IMR-90 (cell line): ENCODE results near the gene SOCS6. TPM values are rescaled to one million over a fixed set of nuclear protein-coding genes. Genes with fewer than 3 reads are reported as not detected.

Source experiments
- ATAC-seq: fragments of 200-7000 bp; cut with Tn5 transposase; 2 replicates; pipeline ENCODE4 v1.9.1; 2020; ENCODE audit warnings: low read depth, mild to moderate bottlenecking, moderate library complexity
- BruUV-seq: library from RNA; stranded (reverse); fragments of 400-500 nt; replicated peaks from 2 replicates; lab custom pipeline; 2021; lab: Mats Ljungman, UMichigan
- CTCF ChIA-PET: fragments of 300-600 bp; formaldehyde crosslinking; extraction: SDS; loops from one replicate; lab custom pipeline; 2021; ENCODE audit warnings: antibody characterized with exemption; lab: Yijun Ruan, JAX
- POLR2A ChIA-PET: fragments of 300-600 bp; sonication (Branson Sonifier 250); formaldehyde crosslinking; loops from one replicate; lab custom pipeline; 2022; ENCODE audit warnings: antibody characterized with exemption; ENCODE audit not compliant: unreplicated experiment; lab: Charles Lee
- DNase-seq: peaks from one replicate; pipeline ENCODE4 v3.0.0; 2013
- H2AFZ ChIP-seq: replicated peaks from 2 replicates; pipeline ENCODE3; 2013; ENCODE audit warnings: low read length, mild to moderate bottlenecking; ENCODE audit not compliant: poor library complexity
- H2AK5ac ChIP-seq: 2 replicates; pipeline ENCODE4 v1.6.1; 2013; ENCODE audit warnings: low read depth, low read length, inconsistent platforms
- H2AK9ac ChIP-seq: replicated peaks from 2 replicates; pipeline ENCODE3; 2013; ENCODE audit warnings: mild to moderate bottlenecking, low read depth, low read length, moderate library complexity; ENCODE audit not compliant: poor library complexity
- H2BK120ac ChIP-seq: 2 replicates; pipeline ENCODE4 v1.6.1; 2013; ENCODE audit warnings: low read depth, low read length, inconsistent platforms
- H2BK15ac ChIP-seq: 3 replicates; pipeline ENCODE4 v1.6.1; 2013; ENCODE audit warnings: low read depth, low read length, inconsistent platforms
- H2BK20ac ChIP-seq: 2 replicates; pipeline ENCODE4 v1.6.1; 2013; ENCODE audit warnings: low read depth, mild to moderate bottlenecking, inconsistent platforms, low read length, moderate library complexity
- H2BK5ac ChIP-seq: 2 replicates; pipeline ENCODE4 v1.6.1; 2013; ENCODE audit warnings: mild to moderate bottlenecking, low read depth, low read length, inconsistent platforms; ENCODE audit not compliant: poor library complexity, severe bottlenecking
- H3K14ac ChIP-seq: replicated peaks from 2 replicates; pipeline ENCODE4 v1.6.1; 2013; ENCODE audit warnings: low read depth, low read length, inconsistent platforms
- H3K18ac ChIP-seq: 2 replicates; pipeline ENCODE4 v1.6.1; 2013; ENCODE audit warnings: low read depth, low read length, control low read depth
- H3K23ac ChIP-seq: 2 replicates; pipeline ENCODE4 v1.6.1; 2013; ENCODE audit warnings: low read depth, low read length, inconsistent platforms
- H3K27ac ChIP-seq: 2 replicates; pipeline ENCODE4 v1.5.1; 2013; ENCODE audit warnings: mild to moderate bottlenecking, control low read depth, low read length; ENCODE audit not compliant: insufficient read depth
- H3K27me3 ChIP-seq: 2 replicates; pipeline ENCODE4 v1.6.1; 2013; ENCODE audit warnings: low read length; ENCODE audit not compliant: control insufficient read depth, insufficient read depth
- H3K36me3 ChIP-seq: 2 replicates; pipeline ENCODE4 v1.6.1; 2013; ENCODE audit warnings: low read length, mixed read lengths; ENCODE audit not compliant: control insufficient read depth, insufficient read depth
- H3K4ac ChIP-seq: 2 replicates; pipeline ENCODE4 v1.6.1; 2013; ENCODE audit warnings: low read depth, low read length, inconsistent platforms
- H3K4me1 ChIP-seq: 2 replicates; pipeline ENCODE4 v1.6.1; 2013; ENCODE audit warnings: low read length, mixed read lengths; ENCODE audit not compliant: control insufficient read depth, insufficient read depth
- H3K4me2 ChIP-seq: 2 replicates; pipeline ENCODE4 v1.6.1; 2013; ENCODE audit warnings: low read depth, mild to moderate bottlenecking, control low read depth, low read length, moderate library complexity
- H3K4me3 ChIP-seq: 2 replicates; pipeline ENCODE4 v1.5.1; 2013; ENCODE audit warnings: low read depth, mild to moderate bottlenecking, control low read depth, low read length, moderate library complexity; ENCODE audit not compliant: insufficient read depth
- H3K56ac ChIP-seq: 2 replicates; pipeline ENCODE4 v1.6.1; 2013; ENCODE audit warnings: low read length, inconsistent platforms; ENCODE audit not compliant: insufficient read depth; ENCODE audit errors: extremely low read depth
- H3K79me1 ChIP-seq, 2 experiments: 2 replicates each; pipeline ENCODE4 v1.6.1; 2013; ENCODE audit warnings: low read length in 2 of 2, inconsistent platforms in 1 of 2, low read depth in 1 of 2
- H3K9ac ChIP-seq: 2 replicates; pipeline ENCODE4 v1.6.1; 2013; ENCODE audit warnings: low read depth, low read length, control low read depth
- H3K9me1 ChIP-seq: 2 replicates; pipeline ENCODE4 v1.6.1; 2013; ENCODE audit warnings: low read length, inconsistent platforms; ENCODE audit not compliant: insufficient read depth
- H3K9me3 ChIP-seq: 2 replicates; pipeline ENCODE4 v1.6.1; 2013; ENCODE audit warnings: low read length; ENCODE audit not compliant: control insufficient read depth, insufficient read depth
- H4K20me1 ChIP-seq: 2 replicates; pipeline ENCODE4 v1.6.1; 2013; ENCODE audit warnings: low read length, inconsistent platforms; ENCODE audit not compliant: insufficient read depth
- H4K5ac ChIP-seq: 2 replicates; pipeline ENCODE4 v1.6.1; 2013; ENCODE audit warnings: mild to moderate bottlenecking, low read depth, low read length, control low read depth
- H4K8ac ChIP-seq, 2 experiments: 2 replicates each; pipeline ENCODE4 v1.6.1; 2013; ENCODE audit warnings: low read depth in 2 of 2, low read length in 2 of 2, control low read depth in 1 of 2, inconsistent platforms in 1 of 2
- H4K91ac ChIP-seq: 2 replicates; pipeline ENCODE4 v1.6.1; 2013; ENCODE audit warnings: low read depth, low read length, inconsistent platforms; ENCODE audit not compliant: insufficient read depth
- BHLHE40 ChIP-seq: fragments of 150-350 bp; IDR thresholded peaks from 2 replicates; pipeline ENCODE4 v1.6.1; 2016; ENCODE audit warnings: mild to moderate bottlenecking, low read depth, low read length
- CEBPB ChIP-seq: IDR thresholded peaks from 2 replicates; pipeline ENCODE4 v1.6.1; 2012; ENCODE audit warnings: low read depth, low read length, improper control_type of control experiment
- CHD1 ChIP-seq: IDR thresholded peaks from 2 replicates; pipeline ENCODE4 v1.6.1; 2012; ENCODE audit warnings: low read depth, low read length, improper control_type of control experiment
- CTCF ChIP-seq: conservative IDR thresholded peaks from 2 replicates; pipeline ENCODE4 v1.5.1; 2012; ENCODE audit warnings: mild to moderate bottlenecking, low read depth, low read length, improper control_type of control experiment
- ELK1 ChIP-seq: fragments of 150-350 bp; IDR thresholded peaks from 2 replicates; pipeline ENCODE4 v1.6.1; 2016; ENCODE audit warnings: low read depth, mild to moderate bottlenecking, low read length, moderate library complexity, borderline replicate concordance
- FOS ChIP-seq: fragments of 150-350 bp; IDR thresholded peaks from 2 replicates; pipeline ENCODE4 v1.6.1; 2016; ENCODE audit warnings: low read depth, low read length
- MAFK ChIP-seq: IDR thresholded peaks from 2 replicates; pipeline ENCODE4 v1.6.1; 2012; ENCODE audit warnings: low read depth, low read length, improper control_type of control experiment
- MAZ ChIP-seq: IDR thresholded peaks from 2 replicates; pipeline ENCODE4 v1.6.1; 2012; ENCODE audit warnings: low read depth, mild to moderate bottlenecking, low read length, improper control_type of control experiment, moderate library complexity, borderline replicate concordance
- MXI1 ChIP-seq: IDR thresholded peaks from 2 replicates; pipeline ENCODE4 v1.6.1; 2012; ENCODE audit warnings: low read depth, mild to moderate bottlenecking, low read length, moderate library complexity, borderline replicate concordance
- NFE2L2 ChIP-seq: fragments of 150-350 bp; IDR thresholded peaks from 2 replicates; pipeline ENCODE4 v1.6.1; 2016; ENCODE audit warnings: low read depth, mild to moderate bottlenecking, low read length
- POLR2A ChIP-seq: IDR thresholded peaks from 2 replicates; pipeline ENCODE4 v1.6.1; 2012; ENCODE audit warnings: mild to moderate bottlenecking, low read depth, low read length
- RAD21 ChIP-seq: IDR thresholded peaks from 2 replicates; pipeline ENCODE4 v1.6.1; 2012; ENCODE audit warnings: low read length, improper control_type of control experiment
- RCOR1 ChIP-seq: IDR thresholded peaks from 2 replicates; pipeline ENCODE4 v1.6.1; 2012; ENCODE audit warnings: mild to moderate bottlenecking, low read length, improper control_type of control experiment; ENCODE audit not compliant: insufficient replicate concordance
- RFX5 ChIP-seq: IDR thresholded peaks from 2 replicates; pipeline ENCODE4 v1.8.0; 2012; ENCODE audit warnings: low read depth, mild to moderate bottlenecking, low read length, moderate library complexity
- SMC3 ChIP-seq: fragments of 150-350 bp; IDR thresholded peaks from 2 replicates; pipeline ENCODE4 v1.6.1; 2016; ENCODE audit warnings: low read depth, mild to moderate bottlenecking, antibody characterized with exemption, low read length, moderate library complexity
- USF2 ChIP-seq: fragments of 150-350 bp; IDR thresholded peaks from 2 replicates; pipeline ENCODE4 v1.6.1; 2017; ENCODE audit warnings: mild to moderate bottlenecking, antibody characterized with exemption, low read length, low read depth
- WGBS, 2 experiments: methylation state at CpG; one replicate each; pipeline versions ENCODE4 v1.1.5 to v1.1.7; 2013; ENCODE audit warnings: missing lambda C conversion rate in 2 of 2; ENCODE audit not compliant: insufficient read length in 1 of 2; ENCODE audit errors: extremely low coverage in 2 of 2; 5-methylcytosine and 5-hydroxymethylcytosine counted together
- dilution Hi-C: fragments of 300-500 bp; cut with HindIII; formaldehyde crosslinking; loops from one replicate; pipeline ENCODE4 v1.14.3; 2018; ENCODE audit warnings: low sequenced_read_pairs; ENCODE audit not compliant: unreplicated experiment
- in situ Hi-C: fragments of 300-500 bp; cut with MboI; formaldehyde crosslinking; loops from 3 replicates; pipeline ENCODE4 v1.14.3; 2019; ENCODE audit warnings: low sequenced_read_pairs, inconsistent platforms, mixed read lengths
- intact Hi-C: fragments of 100-400 bp; cut with micrococcal nuclease; formaldehyde crosslinking; loops from 2 replicates; pipeline ENCODE4 v1.10.0; 2022
- polyA plus RNA-seq, 3 experiments: library from polyadenylated mRNA; depleted of rRNA; stranded (reverse); fragments of >200 nt; gene quantifications; 2 replicates each; pipeline ENCODE4 v1.2.3, GENCODE V29; 2012; ENCODE audit warnings: low replicate concordance in 1 of 3
- total RNA-seq: library from RNA; depleted of rRNA; stranded (reverse); fragments of >200 nt; gene quantifications from 2 replicates; pipeline ENCODE4 v1.2.3, GENCODE V29; 2012

Gene SOCS6
- total and polyA plus RNA-seq, 2 of the 4 experiments (the other 2 are of a cell fraction), result 21.3 to 57.4 TPM

- no peak for DNase-seq
- Histone ChIP-seq H2AFZ (no peak overlapping the region), H3K14ac (no peak overlapping the region), H4K5ac (no peak overlapping the region), H2BK20ac (no peak overlapping the region), H3K4me1 (peaks cover 8% of the 10 kb centered on the region), H3K79me1 (peaks cover 0 to 17% of the 10 kb centered on the region in 2 experiments; a peak in 2 of 4 replicates), H3K4me3 (no peak overlapping the region), H2BK5ac (no peak overlapping the region), H2AK9ac (no peak overlapping the region), H2AK5ac (no peak overlapping the region), H3K4ac (no peak overlapping the region), H3K4me2 (peak overlapping the region; percentile 87; the same call in 1 of the 2 replicates), H2BK120ac (no peak overlapping the region), H4K20me1 (peaks cover 30% of the 10 kb centered on the region), H3K23ac (no peak overlapping the region), H4K91ac (no peak overlapping the region), H3K27me3 (no peaks in the 10 kb centered on the region), H3K9me1 (peaks cover 11% of the 10 kb centered on the region), H3K9me3 (no peaks in the 10 kb centered on the region), H3K18ac (no peak overlapping the region), H4K8ac (no peak overlapping the region; a peak in 1 of 4 replicates), H3K9ac (no peak overlapping the region), H2BK15ac (no peak overlapping the region), H3K27ac (no peak overlapping the region), H3K56ac (no peak overlapping the region), H3K36me3 (no peaks in the 10 kb centered on the region)
- intact Hi-C loops (loop anchor here (1.0 to 2.0 kb wide), 2 partner anchors 83 to 147 kb away; partner anchors contain the start of gene RTTN), in situ Hi-C loops (loop anchor here (5.0 kb wide), 1 partner anchor 145 kb away; no protein-coding TSS in a partner anchor), dilution Hi-C loops (no loop called here)
- 100% methylated on average over 1 of the region's 2 CpGs; no CpG with 5 or more reads in 1 of the 2 experiments for WGBS, 2 experiments
- ATAC-seq, result no peak
- TF ChIP-seq FOS, result no peak
- no peak for TF ChIP-seq SMC3
- TF ChIP-seq MAZ, result no peak
- no peak for TF ChIP-seq POLR2A
- TF ChIP-seq NFE2L2, result no peak
- TF ChIP-seq CHD1, result no peak
- TF ChIP-seq USF2, result no peak
- TF ChIP-seq ELK1, result no peak
- no peak for TF ChIP-seq MXI1
- no peak for TF ChIP-seq CTCF
- no peak for TF ChIP-seq BHLHE40
- TF ChIP-seq RCOR1, result no peak
- no peak for TF ChIP-seq RAD21
- no peak for TF ChIP-seq RFX5
- no peak for TF ChIP-seq MAFK
- no peak for TF ChIP-seq CEBPB
- ChIA-PET POLR2A (interaction anchor here (0.6 kb wide), 1 partner anchor 11 kb away, joined by 3 read pairs; no protein-coding TSS in a partner anchor), CTCF (interaction anchor here (1.1 kb wide), 1 partner anchor 132 kb away, joined by 3 read pairs; no protein-coding TSS in a partner anchor)
- BruUV-seq, result no TSS peak
Measured at GRCh38 chr18:70287731-70288130, 1.1 kb upstream of the SOCS6 start.
